Raji (cell line): ENCODE results near the gene ADM.
A peak's percentile ranks its signal among the peaks of the same experiment; 100 is the strongest.

Experiments used
- POLR2A ChIP-seq: IDR thresholded peaks from 2 replicates; pipeline ENCODE4 v1.6.1; 2011; ENCODE audit warnings: low read depth, low read length, control low read depth; ENCODE audit not compliant: insufficient read depth

Gene ADM

GRCh38 chr11:10315083-10315482 is 10.2 kb downstream of the ADM start:
- no peak for TF ChIP-seq POLR2A

- TF ChIP-seq POLR2A: no peak
Observed at GRCh38 chr11:10317151-10317755, 12.4 kb downstream of the ADM start.

DNA sequence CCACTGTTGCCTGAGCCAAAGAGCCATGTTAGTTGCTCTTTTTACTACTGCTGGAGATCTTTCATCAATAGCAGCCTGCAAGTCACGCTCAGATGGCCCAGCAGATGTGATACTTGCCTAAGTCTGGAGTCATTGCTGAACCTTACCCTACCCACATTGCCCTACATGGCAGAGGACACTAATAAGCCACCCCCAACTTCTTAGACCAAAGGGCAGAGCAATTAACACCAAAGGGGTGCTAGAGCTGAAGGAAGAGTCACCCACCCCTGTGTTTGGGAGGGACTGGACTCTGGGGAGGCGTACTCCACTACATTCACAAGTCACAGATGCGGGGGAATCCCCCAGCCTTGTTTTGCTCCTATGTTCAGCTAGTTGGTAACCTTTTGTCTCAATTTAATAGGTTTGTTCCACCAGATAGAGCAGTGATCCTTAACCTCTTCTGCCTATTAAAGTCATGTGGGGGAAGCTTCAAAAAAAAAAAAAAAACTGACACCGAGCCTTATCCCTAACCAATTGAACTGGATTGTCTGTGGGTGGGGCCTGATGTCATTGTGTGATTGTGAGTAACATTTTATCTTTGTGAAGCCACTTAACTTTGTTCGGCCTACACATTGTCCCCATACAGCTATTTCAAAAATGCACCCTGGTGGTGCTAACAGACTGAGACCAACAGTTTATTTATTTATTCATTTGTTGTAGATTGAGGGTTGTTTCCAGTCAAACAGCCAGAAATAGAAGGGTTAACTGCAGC is 13.1 kb downstream of the ADM start:
- 0 out of 2 replicates have a peak, but pooled peaks have one; percentile 30 for TF ChIP-seq POLR2A

DNA sequence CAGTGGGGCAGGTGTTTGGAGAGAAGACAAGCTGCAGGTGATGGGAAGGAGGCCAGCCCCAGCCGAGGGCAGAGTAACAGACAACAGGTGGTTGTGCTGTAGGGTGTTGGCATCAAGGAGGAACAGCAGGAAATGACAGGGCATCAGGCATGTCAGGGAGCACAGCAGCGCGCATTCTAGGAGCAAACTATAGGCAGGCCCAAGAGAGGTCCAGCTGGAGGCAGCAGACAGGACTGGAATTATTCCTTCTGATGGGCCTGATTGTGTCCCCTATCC is 13.6 kb downstream of the ADM start:
- no peak for TF ChIP-seq POLR2A

DNA sequence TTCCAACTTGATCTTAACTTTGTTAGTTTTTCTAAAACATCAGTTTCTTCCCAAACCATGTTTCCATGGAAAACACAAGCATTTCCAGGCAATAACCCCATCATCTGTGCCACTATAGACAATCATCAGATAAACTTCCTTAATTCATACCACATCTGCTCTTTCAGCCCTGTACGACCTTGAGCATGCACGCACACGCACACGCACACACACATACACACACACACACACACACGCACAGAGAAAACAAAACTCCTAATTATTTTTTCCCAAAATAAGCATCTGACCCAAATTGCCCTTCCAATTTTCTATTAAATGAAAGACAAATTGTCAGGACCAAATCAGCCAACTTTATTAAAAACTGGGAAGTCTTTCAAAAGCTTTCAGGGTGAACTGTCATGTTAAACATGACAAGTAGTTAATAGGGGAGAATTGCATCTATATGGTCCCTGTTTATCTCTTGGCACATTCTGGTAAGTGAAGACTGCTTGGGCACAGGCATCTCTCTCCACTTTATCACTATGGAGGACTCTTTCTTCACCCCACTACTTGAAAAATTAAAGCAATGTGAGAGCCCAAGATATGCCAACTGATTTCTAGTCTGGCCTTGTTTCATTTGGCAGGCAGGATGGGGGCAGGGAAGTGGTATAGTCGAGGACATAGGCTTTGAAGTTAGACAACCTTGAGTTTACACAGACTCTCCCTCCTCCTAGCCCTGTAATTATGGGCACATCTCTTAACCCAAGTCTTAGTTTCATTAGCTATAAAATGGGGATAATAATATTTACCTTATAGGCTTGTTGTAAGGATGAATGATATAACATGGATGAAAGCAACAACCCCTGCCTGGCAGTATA is 15.1 kb downstream of the ADM start:
- TF ChIP-seq POLR2A: no peak

- no peak for TF ChIP-seq POLR2A
Observed at GRCh38 chr11:10320736-10321465, 16.0 kb downstream of the ADM start.

DNA sequence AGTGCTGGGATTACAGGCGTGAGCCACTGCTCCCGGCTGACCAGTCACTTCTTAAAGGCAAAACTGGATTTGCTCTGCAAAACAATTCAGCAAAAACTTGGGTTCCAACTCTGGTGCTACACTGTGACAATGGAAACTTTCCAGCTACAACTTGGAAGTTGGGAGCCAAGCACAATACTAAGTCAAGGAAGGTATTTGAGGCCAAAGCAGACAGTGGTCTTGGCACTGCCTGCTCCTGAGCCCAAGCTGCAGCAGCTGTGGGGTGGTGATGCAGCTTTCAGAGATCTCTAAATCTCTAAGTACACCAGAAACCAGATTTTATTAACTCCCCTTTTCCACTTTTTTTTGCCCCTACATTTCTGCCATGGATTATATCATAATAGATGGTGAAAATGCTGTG is 17.5 kb downstream of the ADM start:
- no peak for TF ChIP-seq POLR2A

DNA sequence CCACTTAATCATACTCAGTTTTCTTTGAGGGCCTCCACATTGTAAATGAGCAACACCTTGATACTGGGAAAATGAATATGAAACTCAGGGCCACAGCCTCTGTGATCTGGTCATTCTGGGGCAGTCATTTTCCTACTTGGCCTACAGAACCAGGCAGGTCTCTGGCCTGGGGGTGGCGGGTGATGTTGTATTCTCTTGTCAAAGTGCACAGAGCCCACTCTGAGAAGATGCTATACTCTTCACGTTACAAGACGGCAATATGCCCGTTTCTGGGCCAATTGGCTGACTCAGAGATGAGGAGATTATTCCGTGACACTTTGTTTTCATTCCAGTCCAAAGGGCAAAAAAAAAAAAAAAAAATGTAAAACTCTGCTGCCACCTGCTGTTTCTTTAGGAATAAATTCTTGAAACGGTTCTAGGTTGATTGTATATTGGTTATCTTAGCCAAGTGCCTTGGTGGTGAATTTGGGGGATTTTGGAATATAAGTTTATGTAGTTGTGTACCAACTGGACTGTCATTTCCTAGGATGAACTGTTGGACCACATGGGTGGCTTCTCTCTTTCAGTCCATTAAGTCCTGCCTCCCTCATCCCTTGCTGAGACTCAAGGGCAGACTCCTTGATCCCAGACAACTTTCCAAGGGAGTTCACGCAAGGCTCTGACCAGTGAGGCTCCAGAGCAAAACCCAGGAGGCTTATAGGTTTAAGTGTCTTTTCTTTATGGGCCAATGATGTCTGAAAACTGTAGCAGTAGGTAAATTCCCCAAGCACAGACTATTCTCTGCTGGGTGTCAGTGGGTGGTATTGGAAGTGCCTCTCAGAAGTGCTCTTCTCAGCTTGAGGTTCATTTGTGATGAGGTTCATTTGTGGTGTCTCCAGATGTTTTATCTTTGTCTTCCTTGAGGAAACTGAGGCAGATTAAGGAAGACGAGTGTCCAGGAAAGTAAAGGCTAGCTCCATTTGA is 18.2 kb downstream of the ADM start:
- TF ChIP-seq POLR2A: no peak

- no peak for TF ChIP-seq POLR2A
Observed at GRCh38 chr11:10323793-10324170, 18.9 kb downstream of the ADM start.

- no peak for TF ChIP-seq POLR2A
Observed at GRCh38 chr11:10324474-10324873, 19.6 kb downstream of the ADM start.

DNA sequence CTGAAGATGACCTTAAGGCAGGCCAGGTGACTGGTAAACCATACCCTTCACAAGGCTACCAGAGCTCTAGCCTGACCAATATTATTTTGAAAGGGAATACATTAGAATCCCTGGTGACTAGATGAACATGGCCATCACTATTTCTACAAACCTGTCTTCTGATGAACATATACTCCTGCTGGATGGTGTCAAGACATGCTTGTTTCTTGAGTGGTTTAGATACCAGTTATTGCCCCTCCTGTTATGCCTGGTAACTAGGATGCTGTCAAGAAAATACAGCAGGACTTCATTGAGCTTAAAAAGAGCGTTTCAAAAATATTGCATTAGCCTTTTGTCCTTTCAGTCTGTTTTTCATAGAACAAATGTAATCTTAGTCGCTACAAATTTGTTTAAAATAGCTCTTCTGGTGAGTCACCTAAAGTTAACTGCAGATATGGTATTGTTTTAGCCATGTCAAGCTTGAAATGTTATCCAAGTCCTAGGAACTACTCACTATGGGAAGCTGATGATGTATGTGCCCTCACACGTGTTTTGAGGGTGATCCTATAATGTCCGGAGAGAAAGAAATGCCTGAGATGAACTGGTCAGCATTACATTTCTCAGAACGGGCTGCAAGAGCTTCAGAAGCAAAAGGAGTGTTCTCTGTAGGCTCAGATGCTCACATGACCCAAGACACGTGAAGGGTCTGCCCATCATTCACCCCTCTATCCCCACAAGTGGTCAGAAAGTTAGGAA is 20.6 kb downstream of the ADM start:
- TF ChIP-seq POLR2A: no peak

GRCh38 chr11:10326012-10326964 is 21.4 kb downstream of the ADM start:
- TF ChIP-seq POLR2A: no peak

GRCh38 chr11:10327254-10327653 is 22.4 kb downstream of the ADM start:
- TF ChIP-seq POLR2A: no peak
